ENCODE results near the gene LRP1. TPM values are rescaled to one million over a fixed set of nuclear protein-coding genes. Genes with fewer than 3 reads are reported as not detected.

LRP1 gene
- 1 to 10 TPM; 1.3 to 5.9 TPM for total RNA-seq

GRCh38 chr12:57127726-57128518 lies at the start of gene LRP1:
Gene LRP1 (plus strand): TSS chr12:57128483. CDS start chr12:57128965, 482 bp downstream.
- Mint-ChIP-seq H3K9me3 (peaks cover 0 to 12% of the 10 kb centered on the region in 2 donors), H3K27ac (peak within 1 kb of the TSS; percentile 52 to 87), H3K36me3 (peaks cover 0 to 13% of the 10 kb centered on the region in 2 donors)
- peak; percentile 74 to 78 for ATAC-seq
- peak; percentile 73 to 77 for DNase-seq (ENCODE audit: low spot score in 2 of 2)

GRCh38 chr12:57078519-57079404 lies 49.5 kb upstream of the LRP1 start, which contains the start of gene NEMP1:
Gene NEMP1 (minus strand): TSS chr12:57078791. CDS start chr12:57078745, 46 bp downstream.
- peak; percentile 96 to 97 for ATAC-seq
- DNase-seq (ENCODE audit: low spot score in 2 of 2), result peak; percentile 91 to 98
- Mint-ChIP-seq H3K27ac (peak within 1 kb of the TSS; percentile 98 to 99), H3K36me3 (peaks cover 7 to 25% of the 10 kb centered on the region in 2 donors), H3K9me3 (no peaks in the 10 kb centered on the region)

GRCh38 chr12:57079821-57080220 lies 48.5 kb upstream of the LRP1 start:
- Mint-ChIP-seq H3K36me3 (peaks cover 7 to 25% of the 10 kb centered on the region in 2 donors), H3K27ac (peak overlapping the region; percentile 29 to 98), H3K9me3 (no peaks in the 10 kb centered on the region)
- no peak for DNase-seq (ENCODE audit: low spot score in 2 of 2)
- no peak for ATAC-seq

GRCh38 chr12:57080855-57081254 lies 47.4 kb upstream of the LRP1 start:
- no peak for DNase-seq (ENCODE audit: low spot score in 2 of 2)
- ATAC-seq, result no peak
- Mint-ChIP-seq H3K27ac (no peak overlapping the region), H3K36me3 (peaks cover 7 to 35% of the 10 kb centered on the region in 2 donors), H3K9me3 (no peaks in the 10 kb centered on the region)

- ATAC-seq (no peak), DNase-seq (ENCODE audit: low spot score in 2 of 2) (peak in 1 of 2 donors; percentile 41)
- Mint-ChIP-seq H3K36me3 (peaks cover 9 to 40% of the 10 kb centered on the region in 2 donors), H3K27ac (peak overlapping the region; percentile 96 to 98), H3K9me3 (no peaks in the 10 kb centered on the region)
Observed at GRCh38 chr12:57085999-57086492, 42.2 kb upstream of the LRP1 start.

- peak overlapping the region; percentile 96 to 98 for H3K27ac Mint-ChIP-seq
- ATAC-seq, result no peak
- DNase-seq (ENCODE audit: low spot score in 2 of 2), result no peak
- peaks cover 9 to 43% of the 10 kb centered on the region in 2 donors for H3K36me3 Mint-ChIP-seq
- H3K9me3 Mint-ChIP-seq, result no peaks in the 10 kb centered on the region
Observed at GRCh38 chr12:57086493-57087009, 41.7 kb upstream of the LRP1 start.

- peak; percentile 51 to 59 for ATAC-seq
- H3K36me3 Mint-ChIP-seq, result peaks cover 9 to 43% of the 10 kb centered on the region in 2 donors
- no peaks in the 10 kb centered on the region for H3K9me3 Mint-ChIP-seq
- DNase-seq (ENCODE audit: low spot score in 2 of 2), result peak; percentile 83 to 85
- peak overlapping the region; percentile 96 to 98 for H3K27ac Mint-ChIP-seq
Observed at GRCh38 chr12:57087010-57087690, 41.1 kb upstream of the LRP1 start.

- Mint-ChIP-seq H3K9me3 (no peaks in the 10 kb centered on the region), H3K27ac (peak overlapping the region; percentile 96), H3K36me3 (peaks cover 9 to 43% of the 10 kb centered on the region in 2 donors)
- ATAC-seq, result peak; percentile 60
- peak in 1 of 2 donors; percentile 75 for DNase-seq (ENCODE audit: low spot score in 2 of 2)
Observed at GRCh38 chr12:57087691-57088353, 40.5 kb upstream of the LRP1 start.

GRCh38 chr12:57088354-57089270 lies 39.7 kb upstream of the LRP1 start, which contains the start of gene NAB2:
Gene NAB2 (plus strand): TSS chr12:57089114. CDS start chr12:57089272, 158 bp downstream.
- Mint-ChIP-seq H3K27ac (peak within 1 kb of the TSS; percentile 96), H3K36me3 (peaks cover 9 to 43% of the 10 kb centered on the region in 2 donors), H3K9me3 (no peaks in the 10 kb centered on the region)
- DNase-seq (ENCODE audit: low spot score in 2 of 2), result peak; percentile 84 to 90
- ATAC-seq, result peak; percentile 54 to 63

GRCh38 chr12:57089271-57090245 lies 38.7 kb upstream of the LRP1 start:
- Mint-ChIP-seq H3K27ac (peak overlapping the region; percentile 81 to 93), H3K9me3 (no peaks in the 10 kb centered on the region), H3K36me3 (peaks cover 9 to 43% of the 10 kb centered on the region in 2 donors)
- peak in 1 of 2 donors; percentile 77 for DNase-seq (ENCODE audit: low spot score in 2 of 2)
- ATAC-seq, result no peak

GRCh38 chr12:57090490-57090889 lies 37.8 kb upstream of the LRP1 start:
- Mint-ChIP-seq H3K9me3 (no peaks in the 10 kb centered on the region), H3K36me3 (peaks cover 9 to 37% of the 10 kb centered on the region in 2 donors), H3K27ac (peak overlapping the region; percentile 47 to 91)
- DNase-seq (ENCODE audit: low spot score in 2 of 2), result no peak
- ATAC-seq, result no peak

GRCh38 chr12:57090924-57091637 lies 37.2 kb upstream of the LRP1 start:
- Mint-ChIP-seq H3K36me3 (peaks cover 9 to 31% of the 10 kb centered on the region in 2 donors), H3K9me3 (no peaks in the 10 kb centered on the region), H3K27ac (peak overlapping the region; percentile 47 to 91)
- DNase-seq (ENCODE audit: low spot score in 2 of 2) (no peak), ATAC-seq (no peak)
